Mesendoderm (in vitro differentiated cells): ENCODE results near the gene PSMB3. TPM values are rescaled to one million over a fixed set of nuclear protein-coding genes. Genes with fewer than 3 reads are reported as not detected.

ENCODE experiments used
- DNase-seq: peaks from one replicate; pipeline ENCODE4 v3.0.0; 2013
- H2AK5ac ChIP-seq: 2 replicates; pipeline ENCODE4 v1.6.1; 2013; ENCODE audit warnings: low read length, inconsistent platforms
- H2BK120ac ChIP-seq: 2 replicates; pipeline ENCODE4 v1.6.1; 2013; ENCODE audit warnings: low read depth, mild to moderate bottlenecking, low read length, moderate library complexity, mixed read lengths
- H2BK15ac ChIP-seq: replicated peaks from 2 replicates; pipeline ENCODE4 v1.6.1; 2013; ENCODE audit warnings: low read depth, mild to moderate bottlenecking, moderate library complexity
- H2BK5ac ChIP-seq: 2 replicates; pipeline ENCODE4 v1.6.1; 2013; ENCODE audit warnings: low read length, inconsistent platforms
- H3K18ac ChIP-seq: 2 replicates; pipeline ENCODE4 v1.6.1; 2013; ENCODE audit warnings: mild to moderate bottlenecking, low read length, mixed read lengths
- H3K23ac ChIP-seq: one replicate; pipeline ENCODE4 v1.6.1; 2013; ENCODE audit warnings: low read length
- H3K27ac ChIP-seq: 2 replicates; pipeline ENCODE4 v1.5.1; 2013; ENCODE audit warnings: low read depth, mild to moderate bottlenecking, inconsistent platforms, low read length, moderate library complexity
- H3K27me3 ChIP-seq: 2 replicates; pipeline ENCODE4 v1.6.1; 2013; ENCODE audit warnings: low read length, control low read depth, mild to moderate bottlenecking, inconsistent platforms; ENCODE audit not compliant: insufficient read depth, poor library complexity
- H3K36me3 ChIP-seq: 2 replicates; pipeline ENCODE4 v1.6.1; 2013; ENCODE audit warnings: low read length, inconsistent platforms; ENCODE audit not compliant: control insufficient read depth, insufficient read depth
- H3K4ac ChIP-seq: one replicate; pipeline ENCODE4 v1.6.1; 2013; ENCODE audit warnings: low read depth, mild to moderate bottlenecking, low read length, moderate library complexity
- H3K4me1 ChIP-seq: 2 replicates; pipeline ENCODE4 v1.6.1; 2013; ENCODE audit warnings: low read depth, low read length, inconsistent platforms; ENCODE audit not compliant: control insufficient read depth
- H3K4me2 ChIP-seq: 2 replicates; pipeline ENCODE4 v1.6.1; 2013; ENCODE audit warnings: low read length
- H3K4me3 ChIP-seq: 2 replicates; pipeline ENCODE4 v1.5.1; 2013; ENCODE audit warnings: mild to moderate bottlenecking, low read length
- H3K56ac ChIP-seq: one replicate; pipeline ENCODE4 v1.6.1; 2013; ENCODE audit warnings: low read length
- H3K79me1 ChIP-seq: 2 replicates; pipeline ENCODE4 v1.6.1; 2013; ENCODE audit warnings: low read length, inconsistent platforms
- H3K79me2 ChIP-seq: 2 replicates; pipeline ENCODE4 v1.6.1; 2013; ENCODE audit warnings: mild to moderate bottlenecking, low read length; ENCODE audit not compliant: control insufficient read depth, insufficient read depth
- H3K9ac ChIP-seq: 2 replicates; pipeline ENCODE4 v1.6.1; 2013; ENCODE audit warnings: low read length, inconsistent platforms
- H4K5ac ChIP-seq: one replicate; pipeline ENCODE4 v1.6.1; 2013; ENCODE audit warnings: low read length
- H4K8ac ChIP-seq: one replicate; pipeline ENCODE4 v1.6.1; 2013; ENCODE audit warnings: low read depth, mild to moderate bottlenecking, control low read depth, low read length, moderate library complexity
- WGBS: extraction: QIAGEN DNeasy Blood & Tissue Kit; methylation state at CpG from one replicate; pipeline ENCODE4 v1.1.7; 2013; ENCODE audit warnings: low lambda C conversion rate, missing lambda C conversion rate; ENCODE audit not compliant: insufficient coverage; ENCODE audit errors: extremely low coverage; 5-methylcytosine and 5-hydroxymethylcytosine counted together
- polyA plus RNA-seq, 2 experiments: library from polyadenylated mRNA; stranded (reverse); fragments of 200-250 nt; gene quantifications; one replicate each; pipeline ENCODE4 v1.2.3, GENCODE V29; 2013

PSMB3 gene
- 307 TPM for polyA plus RNA-seq (2013, experiment 1 of 2)
- 321 TPM for polyA plus RNA-seq (2013, experiment 2 of 2)

DNA sequence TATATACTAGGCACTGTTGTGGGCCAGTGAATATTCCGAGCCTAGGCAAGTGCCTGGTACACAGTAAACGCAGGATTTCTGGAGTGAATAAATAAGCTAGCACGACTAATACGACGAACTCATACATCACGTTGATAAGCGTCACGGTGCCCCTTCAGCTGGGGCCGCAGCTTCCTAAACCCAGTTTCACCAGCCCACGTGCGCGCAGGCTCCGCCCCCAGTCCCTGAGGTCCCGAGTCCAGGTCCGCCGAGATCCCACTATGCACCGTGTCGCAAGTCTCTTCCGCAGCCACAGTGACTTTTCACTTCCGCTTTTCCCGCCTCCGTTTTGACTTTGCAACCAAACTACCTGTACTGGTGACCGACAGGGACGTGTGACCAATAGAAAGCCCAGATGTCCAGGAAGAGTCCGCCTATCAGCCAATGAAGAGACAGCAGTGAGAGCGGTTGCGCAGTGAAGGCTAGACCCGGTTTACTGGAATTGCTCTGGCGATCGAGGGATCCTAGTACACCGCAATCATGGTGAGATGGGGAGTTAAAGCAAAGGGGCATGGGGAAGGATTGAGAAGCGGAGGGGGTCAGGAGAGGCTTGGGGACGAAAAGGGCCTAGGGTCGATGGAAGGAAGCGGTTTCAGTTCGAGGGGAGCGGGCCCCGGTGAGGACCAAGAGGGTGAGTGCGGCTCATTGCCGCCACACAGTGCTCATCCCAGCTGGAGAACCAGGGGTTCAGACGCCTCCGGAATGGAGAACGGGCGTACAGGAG is at the start of gene PSMB3:
TSS of gene PSMB3 (plus strand) at position 434 of the 763 bp plus-strand sequence. CDS start at position 520, 86 bp downstream.
- DNase-seq, result peak; percentile 100
- peak within 1 kb of the TSS; percentile 89 for H3K4ac ChIP-seq
- WGBS, result no CpG with 5 or more reads among the region's 44 CpGs
- no peak within 1 kb of the TSS for H2AK5ac ChIP-seq
- peaks cover 2% of the 10 kb centered on the region for H3K36me3 ChIP-seq
- H3K4me1 ChIP-seq, result peaks cover 10% of the 10 kb centered on the region
- H3K4me3 ChIP-seq, result peak within 1 kb of the TSS; percentile 98
- peaks cover 11% of the 10 kb centered on the region for H3K79me1 ChIP-seq
- peak within 1 kb of the TSS; percentile 28 for H3K27ac ChIP-seq
- H4K5ac ChIP-seq, result no peak within 1 kb of the TSS
- peak within 1 kb of the TSS; percentile 76 for H3K4me2 ChIP-seq
- H3K79me2 ChIP-seq, result peaks cover 19% of the 10 kb centered on the region
- H3K23ac ChIP-seq, result no peak within 1 kb of the TSS
- H3K9ac ChIP-seq, result peak within 1 kb of the TSS; percentile 98
- peak within 1 kb of the TSS; percentile 34 for H3K18ac ChIP-seq
- H2BK5ac ChIP-seq, result peak within 1 kb of the TSS; percentile 62
- H3K27me3 ChIP-seq, result no peaks in the 10 kb centered on the region
- no peak within 1 kb of the TSS for H2BK15ac ChIP-seq
- no peak within 1 kb of the TSS for H2BK120ac ChIP-seq
- peak within 1 kb of the TSS; percentile 100 for H3K56ac ChIP-seq
- no peak within 1 kb of the TSS for H4K8ac ChIP-seq

DNA sequence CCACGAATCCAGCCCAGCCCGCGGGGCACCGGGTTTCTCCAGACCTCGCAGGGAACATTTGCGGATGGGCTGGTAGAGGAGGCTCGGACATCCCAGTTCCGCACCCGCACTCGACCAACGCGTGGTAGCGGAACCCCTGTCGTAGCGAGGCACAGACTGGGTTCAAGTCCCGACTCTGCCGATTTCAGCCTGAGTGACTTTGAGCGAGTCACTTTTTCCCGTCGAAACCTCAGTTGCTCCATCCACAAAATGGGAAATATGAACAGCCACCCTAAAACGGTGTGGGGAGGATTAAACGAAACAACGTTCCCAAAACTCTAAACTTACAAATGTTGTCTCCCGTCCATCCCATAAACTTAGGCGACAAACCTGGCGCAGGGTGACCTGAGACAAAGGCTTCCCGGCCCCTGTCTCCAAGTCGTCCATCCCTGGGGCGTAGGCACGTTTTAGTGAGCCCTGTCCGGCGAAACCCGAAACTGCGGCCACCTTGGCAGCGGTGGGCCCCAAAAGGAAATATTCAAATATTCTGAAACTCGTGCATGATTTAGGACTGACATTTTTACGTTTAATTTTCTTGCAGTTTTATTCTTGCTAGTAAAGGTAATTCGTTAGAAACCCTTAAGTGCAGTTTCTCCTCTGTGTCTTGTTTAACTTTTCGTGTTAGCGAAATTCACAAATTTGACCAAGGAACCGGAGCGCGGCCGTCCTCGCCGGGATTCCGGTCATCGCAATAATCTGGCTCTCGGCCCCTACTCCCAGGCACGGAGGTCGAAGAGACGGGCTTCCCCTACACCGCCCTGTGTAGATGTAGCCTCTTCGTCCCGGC is 49.4 kb upstream of the PSMB3 start:
- no peaks in the 10 kb centered on the region for H3K36me3 ChIP-seq
- no peak overlapping the region for H3K4me3 ChIP-seq
- peaks cover 2% of the 10 kb centered on the region for H3K79me1 ChIP-seq
- no peak for DNase-seq
- no peak overlapping the region for H4K5ac ChIP-seq
- peak overlapping the region; percentile 95 for H3K4me2 ChIP-seq
- H2BK5ac ChIP-seq, result no peak overlapping the region
- peak overlapping the region; percentile 13 for H3K18ac ChIP-seq
- no peaks in the 10 kb centered on the region for H3K79me2 ChIP-seq
- H3K4me1 ChIP-seq, result peaks cover 9% of the 10 kb centered on the region
- H3K56ac ChIP-seq, result peak overlapping the region; percentile 92
- no peak overlapping the region for H2AK5ac ChIP-seq
- H2BK120ac ChIP-seq, result peak overlapping the region; percentile 1
- no CpG with 5 or more reads among the region's 55 CpGs for WGBS
- no peak overlapping the region for H3K23ac ChIP-seq
- H3K9ac ChIP-seq, result peak overlapping the region; percentile 80
- H3K27ac ChIP-seq, result no peak overlapping the region
- H4K8ac ChIP-seq, result no peak overlapping the region
- H3K27me3 ChIP-seq, result peaks cover 12% of the 10 kb centered on the region
- H2BK15ac ChIP-seq, result no peak overlapping the region
- no peak overlapping the region for H3K4ac ChIP-seq

DNA sequence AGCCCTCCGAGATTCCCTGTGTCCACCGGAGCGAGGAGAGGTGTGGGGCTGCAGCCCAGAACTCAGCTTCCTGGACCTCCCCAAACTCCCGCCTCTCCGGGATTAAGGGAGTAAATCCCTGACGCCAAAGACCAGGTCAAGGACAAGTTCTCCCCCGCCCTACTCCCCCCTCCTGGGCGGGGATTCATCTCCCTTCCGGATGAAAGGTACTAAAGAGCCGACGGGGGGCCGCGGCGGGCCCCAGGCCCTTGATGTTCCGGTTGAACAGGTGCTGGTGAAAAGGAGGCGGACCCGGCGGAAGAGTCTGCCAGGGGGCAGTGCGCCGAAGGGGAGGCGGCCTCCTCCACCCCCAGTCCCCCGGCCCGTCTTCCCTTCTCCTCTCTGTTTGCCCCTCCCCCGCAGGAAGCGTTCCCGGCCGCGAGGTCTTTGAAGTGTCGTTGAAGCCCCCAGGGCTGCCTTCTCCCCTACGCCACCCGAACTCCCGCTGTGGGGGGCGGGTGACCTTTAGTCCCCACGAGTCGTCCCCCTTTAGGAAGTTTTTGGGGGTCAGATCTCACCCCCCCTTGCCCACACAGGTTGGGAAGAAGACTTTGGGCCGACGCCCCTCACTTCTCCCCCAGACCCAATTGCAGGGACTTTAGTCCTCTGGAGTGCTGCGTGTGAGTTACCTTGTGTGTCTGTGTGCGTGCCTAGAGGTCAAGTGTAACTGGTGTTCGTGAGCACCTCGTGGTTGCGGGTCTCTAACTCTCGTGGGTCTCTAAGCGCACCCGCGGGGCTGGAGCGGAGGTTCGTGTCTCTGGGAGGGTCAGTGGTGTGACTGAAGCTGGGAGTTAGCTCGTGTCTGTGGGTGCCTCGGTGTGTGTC is 48.6 kb upstream of the PSMB3 start:
- DNase-seq, result peak; percentile 99
- H3K4ac ChIP-seq, result peak overlapping the region; percentile 70
- peak overlapping the region; percentile 90 for H3K56ac ChIP-seq
- peak overlapping the region; percentile 99 for H3K4me2 ChIP-seq
- H3K27ac ChIP-seq, result peak overlapping the region; percentile 79
- H3K79me1 ChIP-seq, result peaks cover 2% of the 10 kb centered on the region
- peaks cover 12% of the 10 kb centered on the region for H3K27me3 ChIP-seq
- peak overlapping the region; percentile 92 for H3K18ac ChIP-seq
- H2BK15ac ChIP-seq, result no peak overlapping the region
- peak overlapping the region; percentile 81 for H2AK5ac ChIP-seq
- no peaks in the 10 kb centered on the region for H3K79me2 ChIP-seq
- H3K4me1 ChIP-seq, result peaks cover 9% of the 10 kb centered on the region
- H3K4me3 ChIP-seq, result peak overlapping the region; percentile 63
- H3K9ac ChIP-seq, result peak overlapping the region; percentile 85
- peak overlapping the region; percentile 31 for H2BK120ac ChIP-seq
- H3K23ac ChIP-seq, result peak overlapping the region; percentile 70
- WGBS, result no CpG with 5 or more reads among the region's 50 CpGs
- no peak overlapping the region for H4K5ac ChIP-seq
- peak overlapping the region; percentile 79 for H2BK5ac ChIP-seq
- H3K36me3 ChIP-seq, result no peaks in the 10 kb centered on the region
- no peak overlapping the region for H4K8ac ChIP-seq

DNA sequence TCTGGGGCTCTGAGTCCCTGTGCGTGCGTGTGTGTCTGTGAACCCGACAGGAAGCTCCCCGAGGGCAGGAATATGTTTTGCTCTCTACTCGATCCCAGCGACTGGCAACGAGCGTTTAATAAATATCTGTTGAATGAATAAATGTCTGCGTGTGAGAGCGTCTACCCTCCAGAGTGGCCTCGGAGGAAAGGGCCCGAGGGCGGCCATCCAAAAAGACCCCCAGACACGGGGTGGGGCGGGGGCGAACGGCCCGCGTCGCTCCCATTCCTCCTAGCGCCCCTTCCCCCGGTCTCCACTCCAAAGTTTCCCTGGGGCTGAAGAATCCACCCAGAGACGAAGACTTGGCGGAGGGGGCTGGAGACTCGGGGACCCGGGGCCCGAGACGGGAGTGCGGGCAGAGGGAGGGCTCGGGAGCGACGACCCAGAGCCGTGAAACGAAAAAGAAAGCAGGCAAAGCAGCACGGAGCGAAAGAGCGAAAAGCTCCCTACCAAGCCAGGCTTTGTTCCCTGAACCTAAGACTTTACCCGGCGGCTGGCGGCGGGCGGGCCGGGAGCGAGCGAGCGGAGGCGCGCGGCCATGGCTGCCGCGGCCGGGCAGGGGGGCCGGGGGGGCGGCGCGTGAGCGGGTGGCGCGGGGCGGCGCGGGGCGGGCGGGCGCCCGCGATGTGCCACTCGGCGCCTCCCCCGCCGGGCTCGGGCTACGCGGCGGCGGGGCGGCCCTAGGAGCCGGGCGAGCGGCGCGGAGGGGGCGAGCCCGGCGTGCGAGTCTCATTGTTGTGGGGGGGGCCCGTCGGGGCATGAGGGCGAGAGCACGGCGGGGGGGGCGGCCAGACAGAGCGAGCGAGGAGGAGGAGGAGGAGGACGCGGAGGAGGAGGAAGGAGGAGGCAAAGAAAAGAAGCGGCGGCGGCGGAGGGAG is 47.7 kb upstream of the PSMB3 start, which contains the start of gene MLLT6:
TSS of gene MLLT6 (plus strand) at position 668 of the 917 bp plus-strand sequence. CDS start 360 bp downstream, outside the sequence.
- no peaks in the 10 kb centered on the region for H3K79me2 ChIP-seq
- H3K4ac ChIP-seq, result peak within 1 kb of the TSS; percentile 70
- H4K8ac ChIP-seq, result no peak within 1 kb of the TSS
- no peak within 1 kb of the TSS for H4K5ac ChIP-seq
- peak within 1 kb of the TSS; percentile 85 for H3K9ac ChIP-seq
- H3K27me3 ChIP-seq, result peaks cover 12% of the 10 kb centered on the region
- DNase-seq, result peak; percentile 90
- peak within 1 kb of the TSS; percentile 99 for H3K4me2 ChIP-seq
- H3K27ac ChIP-seq, result peak within 1 kb of the TSS; percentile 79
- H3K4me1 ChIP-seq, result peaks cover 9% of the 10 kb centered on the region
- no peaks in the 10 kb centered on the region for H3K36me3 ChIP-seq
- H2BK5ac ChIP-seq, result peak within 1 kb of the TSS; percentile 79
- H2BK15ac ChIP-seq, result peak within 1 kb of the TSS; percentile 47
- peak within 1 kb of the TSS; percentile 90 for H3K56ac ChIP-seq
- H2BK120ac ChIP-seq, result peak within 1 kb of the TSS; percentile 63
- H3K23ac ChIP-seq, result peak within 1 kb of the TSS; percentile 70
- H3K18ac ChIP-seq, result peak within 1 kb of the TSS; percentile 92
- peaks cover 2% of the 10 kb centered on the region for H3K79me1 ChIP-seq
- peak within 1 kb of the TSS; percentile 63 for H3K4me3 ChIP-seq
- peak within 1 kb of the TSS; percentile 81 for H2AK5ac ChIP-seq
- WGBS, result no CpG with 5 or more reads among the region's 100 CpGs
